Colonic mucosa (tissue), 4 donors: ENCODE results near the gene ITPK1. TPM values are rescaled to one million over a fixed set of nuclear protein-coding genes. Genes with fewer than 3 reads are reported as not detected.

Experiments used
- DNase-seq: peaks from one replicate; pipeline ENCODE4 v3.0.0-alpha.2; 2020
- H3K27ac ChIP-seq: fragments of 200-600 bp; one replicate; pipeline ENCODE4 v1.8.0; 2021
- H3K27me3 ChIP-seq: fragments of 200-600 bp; one replicate; pipeline ENCODE4 v1.8.0; 2021
- H3K36me3 ChIP-seq: fragments of 200-600 bp; one replicate; pipeline ENCODE4 v1.8.0; 2021
- H3K4me1 ChIP-seq: fragments of 200-600 bp; one replicate; pipeline ENCODE4 v1.8.0; 2021; ENCODE audit warnings: mild to moderate bottlenecking
- H3K4me3 ChIP-seq: fragments of 200-600 bp; one replicate; pipeline ENCODE4 v1.8.0; 2021
- H3K9ac ChIP-seq, 2 donors: one replicate each; pipeline ENCODE4 v1.7.0; 2013; ENCODE audit warnings: control low read depth in 2 of 2, low read depth in 2 of 2, low read length in 2 of 2
- H3K9me3 ChIP-seq: fragments of 200-600 bp; one replicate; pipeline ENCODE4 v1.8.0; 2021
- intact Hi-C: fragments of 100-400 bp; cut with DNase I; formaldehyde crosslinking; loops from one replicate; pipeline ENCODE4 v1.14.1; 2022
- total RNA-seq, 2 donors: library from RNA; stranded (reverse); fragmentation: NEBNext Ultra II Directional in 1 of 2; extraction: Animal tissue kit (Norgen Biotek cat#: 25700) in 1 of 2; gene quantifications; one replicate each; pipeline ENCODE4 v1.2.1, GENCODE V29; 2021
- TF ChIP-seq, protein P1 (sequence below): fragments of 200-600 bp; IDR thresholded peaks from one replicate; pipeline ENCODE4 v1.8.0; 2022; ENCODE audit warnings: antibody characterized with exemption, mild to moderate bottlenecking
- donor health status: healthy.
- donor health status: DM: no; HTN: no; CAD: no.
- donor health status: DM: no; HTN: no; CAD: no.

ITPK1 gene
- total RNA-seq, 2 donors from 2014 or later: 118 to 134 TPM

DNA sequence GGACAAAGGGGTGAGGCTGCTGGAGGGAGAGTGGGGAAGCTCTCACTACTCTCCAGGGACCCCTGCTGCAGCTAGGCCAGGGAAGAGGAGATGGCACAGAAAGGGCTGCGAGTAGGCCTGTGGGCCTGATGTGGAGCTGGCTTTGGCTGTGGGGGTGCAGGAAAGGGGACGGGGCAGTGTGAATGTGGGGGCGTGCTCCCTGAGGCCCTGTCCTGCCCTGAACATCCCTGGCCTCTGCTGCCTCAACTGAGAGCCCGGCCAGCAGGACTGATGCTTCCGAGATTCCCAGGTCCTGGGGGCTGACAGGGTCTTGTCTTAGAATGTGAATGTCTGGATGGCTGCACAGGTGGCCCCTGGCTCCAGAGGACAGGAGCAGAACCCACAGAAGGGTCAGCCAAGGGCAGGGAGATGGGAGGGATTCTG, 128.6 kb downstream of the ITPK1 start:
- H3K27me3 ChIP-seq: no peaks in the 10 kb centered on the region
- DNase-seq: no peak
- no peaks in the 10 kb centered on the region for H3K4me1 ChIP-seq
- H3K36me3 ChIP-seq: no peaks in the 10 kb centered on the region
- no peak overlapping the region for H3K9ac ChIP-seq
- no peak overlapping the region for H3K4me3 ChIP-seq
- H3K27ac ChIP-seq: no peak overlapping the region
- TF ChIP-seq, protein P1, sequence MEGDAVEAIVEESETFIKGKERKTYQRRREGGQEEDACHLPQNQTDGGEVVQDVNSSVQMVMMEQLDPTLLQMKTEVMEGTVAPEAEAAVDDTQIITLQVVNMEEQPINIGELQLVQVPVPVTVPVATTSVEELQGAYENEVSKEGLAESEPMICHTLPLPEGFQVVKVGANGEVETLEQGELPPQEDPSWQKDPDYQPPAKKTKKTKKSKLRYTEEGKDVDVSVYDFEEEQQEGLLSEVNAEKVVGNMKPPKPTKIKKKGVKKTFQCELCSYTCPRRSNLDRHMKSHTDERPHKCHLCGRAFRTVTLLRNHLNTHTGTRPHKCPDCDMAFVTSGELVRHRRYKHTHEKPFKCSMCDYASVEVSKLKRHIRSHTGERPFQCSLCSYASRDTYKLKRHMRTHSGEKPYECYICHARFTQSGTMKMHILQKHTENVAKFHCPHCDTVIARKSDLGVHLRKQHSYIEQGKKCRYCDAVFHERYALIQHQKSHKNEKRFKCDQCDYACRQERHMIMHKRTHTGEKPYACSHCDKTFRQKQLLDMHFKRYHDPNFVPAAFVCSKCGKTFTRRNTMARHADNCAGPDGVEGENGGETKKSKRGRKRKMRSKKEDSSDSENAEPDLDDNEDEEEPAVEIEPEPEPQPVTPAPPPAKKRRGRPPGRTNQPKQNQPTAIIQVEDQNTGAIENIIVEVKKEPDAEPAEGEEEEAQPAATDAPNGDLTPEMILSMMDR: no peak
- intact Hi-C loops: no loop called here
- no peaks in the 10 kb centered on the region for H3K9me3 ChIP-seq

DNA sequence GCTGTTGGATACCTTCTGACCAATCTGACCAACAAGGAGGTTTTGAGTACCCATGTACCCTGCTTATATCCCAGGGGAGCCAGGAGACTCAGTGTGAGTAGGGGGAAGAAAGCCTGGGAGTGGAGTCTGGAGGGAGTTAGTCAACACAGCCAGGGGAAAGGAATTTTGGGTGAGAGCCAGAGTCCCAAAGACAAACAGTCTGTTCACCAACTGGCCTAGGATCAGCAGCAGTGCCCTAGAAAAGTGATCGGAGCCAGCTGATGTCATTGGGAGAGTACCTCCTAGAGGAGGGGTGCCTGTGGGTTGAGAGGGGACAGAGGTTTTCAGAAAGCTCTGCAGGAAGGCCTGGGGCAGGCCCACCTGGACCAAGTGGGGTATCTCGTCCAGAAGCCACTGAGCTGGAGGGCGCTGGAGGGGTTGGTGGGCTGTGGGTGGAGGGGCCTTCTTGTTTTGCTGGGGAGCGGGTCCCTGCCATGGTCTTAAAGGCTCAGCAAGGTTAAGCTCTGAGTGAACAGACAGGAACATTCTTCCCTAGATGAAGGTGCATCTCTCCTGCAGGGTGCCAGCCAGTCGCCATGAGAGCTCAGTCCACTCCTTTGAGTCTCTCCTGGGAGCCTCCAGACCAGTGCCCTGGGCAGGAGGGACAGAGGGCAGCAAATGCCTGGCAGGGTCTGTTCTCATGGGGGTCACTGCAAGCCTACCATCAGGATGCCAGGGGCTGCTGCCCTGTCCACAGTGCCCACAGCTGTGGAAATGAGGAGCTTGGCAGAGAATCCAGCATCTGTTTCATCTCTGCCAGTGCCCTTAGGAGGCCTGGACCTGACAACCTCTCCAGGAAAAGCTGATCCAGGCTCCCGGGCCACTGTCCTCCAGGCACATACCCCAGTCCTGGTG, 129.2 kb downstream of the ITPK1 start:
- Histone ChIP-seq H3K27me3 (no peaks in the 10 kb centered on the region), H3K36me3 (no peaks in the 10 kb centered on the region), H3K4me3 (no peak overlapping the region), H3K9me3 (no peaks in the 10 kb centered on the region), H3K27ac (no peak overlapping the region), H3K9ac (no peak overlapping the region), H3K4me1 (no peaks in the 10 kb centered on the region)
- TF ChIP-seq, protein P1: no peak
- intact Hi-C loops: no loop called here
- no peak for DNase-seq

GRCh38 chr14:92985521-92985920, 130.2 kb downstream of the ITPK1 start:
- no peak for DNase-seq
- Histone ChIP-seq H3K27me3 (no peaks in the 10 kb centered on the region), H3K27ac (no peak overlapping the region), H3K9me3 (no peaks in the 10 kb centered on the region), H3K36me3 (no peaks in the 10 kb centered on the region), H3K4me3 (no peak overlapping the region), H3K9ac (no peak overlapping the region), H3K4me1 (no peaks in the 10 kb centered on the region)
- intact Hi-C loops: no loop called here
- TF ChIP-seq, protein P1: no peak

DNA sequence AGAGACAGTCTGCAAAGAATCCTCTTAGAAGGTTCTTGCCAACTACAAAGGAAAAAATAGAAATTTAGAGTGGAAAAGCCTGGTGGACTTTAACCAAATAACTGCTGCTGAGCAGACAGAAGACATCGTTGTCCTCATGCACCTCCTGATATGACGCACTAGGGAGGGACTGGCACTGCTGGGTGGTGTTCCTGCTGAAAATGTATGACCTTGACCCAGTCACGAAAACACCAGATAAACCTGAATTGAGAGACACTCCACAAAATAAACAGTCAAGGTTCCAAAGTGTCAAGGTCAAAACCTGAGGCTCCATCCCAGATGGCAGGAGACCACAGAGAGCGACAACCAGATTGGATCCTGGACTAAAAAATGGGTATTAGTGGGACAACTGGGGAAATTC, 130.8 kb downstream of the ITPK1 start:
- H3K9me3 ChIP-seq: no peaks in the 10 kb centered on the region
- TF ChIP-seq, protein P1: no peak
- no peak overlapping the region for H3K9ac ChIP-seq
- no peaks in the 10 kb centered on the region for H3K27me3 ChIP-seq
- no peaks in the 10 kb centered on the region for H3K36me3 ChIP-seq
- no peak for DNase-seq
- no peak overlapping the region for H3K27ac ChIP-seq
- H3K4me3 ChIP-seq: no peak overlapping the region
- H3K4me1 ChIP-seq: no peaks in the 10 kb centered on the region
- intact Hi-C loops: no loop called here

- TF ChIP-seq, protein P1: no peak
- H3K27me3 ChIP-seq: no peaks in the 10 kb centered on the region
- intact Hi-C loops: no loop called here
- H3K36me3 ChIP-seq: no peaks in the 10 kb centered on the region
- DNase-seq: no peak
- no peak overlapping the region for H3K4me3 ChIP-seq
- H3K4me1 ChIP-seq: no peaks in the 10 kb centered on the region
- no peak overlapping the region for H3K9ac ChIP-seq
- no peak overlapping the region for H3K27ac ChIP-seq
- H3K9me3 ChIP-seq: no peaks in the 10 kb centered on the region
Observed at GRCh38 chr14:92984082-92984788, 131.5 kb downstream of the ITPK1 start.
